K562 (cell line): ENCODE data around the gene ARHGAP28. TPM values are rescaled to one million over a fixed set of nuclear protein-coding genes. Genes with fewer than 3 reads are reported as not detected.

Experiments
- ARID3A ChIP-seq: IDR thresholded peaks from 2 replicates; pipeline ENCODE4 v1.6.1; 2012; ENCODE audit warnings: low read depth, low read length, improper control_type of control experiment, borderline replicate concordance
- BCL6 ChIP-seq: fragments of 250-450 bp; sonication (Bioruptor Pico); IDR thresholded peaks from 2 replicates; pipeline ENCODE4 v1.4.0; 2020
- CBX2 ChIP-seq: fragments of 200-600 bp; sonication (generic); IDR thresholded peaks from one replicate; pipeline ENCODE4 v1.6.1; 2012; ENCODE audit warnings: mild to moderate bottlenecking, low read length, inconsistent platforms; ENCODE audit not compliant: insufficient read depth, poor library complexity, severe bottlenecking
- CREB1 ChIP-seq, 2 experiments: sonication (generic) in 1 of 2; formaldehyde crosslinking in 1 of 2; IDR thresholded peaks; 2 replicates each; pipeline versions ENCODE4 v1.6.1 to v1.8.0; 2012 to 2022; ENCODE audit warnings: inconsistent platforms in 1 of 2, mild to moderate bottlenecking in 1 of 2, missing genetic modification reagents in 1 of 2, moderate library complexity in 1 of 2
- DMBX1 ChIP-seq: fragments of 250-450 bp; sonication (Bioruptor Pico); IDR thresholded peaks from 2 replicates; pipeline ENCODE4 v1.8.0; 2022; ENCODE audit warnings: inconsistent platforms, mild to moderate bottlenecking, moderate library complexity, borderline replicate concordance
- DNMT1 ChIP-seq: fragments of 450-650 bp; IDR thresholded peaks from 2 replicates; pipeline ENCODE4 v1.6.1; 2016; ENCODE audit warnings: antibody characterized with exemption, mild to moderate bottlenecking
- EP300 ChIP-seq: IDR thresholded peaks from 2 replicates; pipeline ENCODE4 v1.6.1; 2012; ENCODE audit warnings: low read length, improper control_type of control experiment
- ESRRA ChIP-seq: fragments of 450-650 bp; IDR thresholded peaks from 2 replicates; pipeline ENCODE4 v1.6.1; 2014; ENCODE audit warnings: low read depth, mild to moderate bottlenecking, moderate library complexity, borderline replicate concordance
- FOXJ3 ChIP-seq: sonication (generic); formaldehyde crosslinking; IDR thresholded peaks from 2 replicates; pipeline ENCODE4 v1.4.0; 2020; ENCODE audit warnings: mild to moderate bottlenecking, missing genetic modification reagents
- HDAC6 ChIP-seq: IDR thresholded peaks from 2 replicates; pipeline ENCODE4 v1.6.1; 2012; ENCODE audit warnings: low read depth, mild to moderate bottlenecking, control low read depth, inconsistent platforms, low read length, moderate library complexity
- HOXB6 ChIP-seq: fragments of 250-450 bp; sonication (Bioruptor Pico); IDR thresholded peaks from 2 replicates; pipeline ENCODE4 v1.5.1; 2022; ENCODE audit warnings: mild to moderate bottlenecking, borderline replicate concordance
- IRF2 ChIP-seq: sonication (generic); formaldehyde crosslinking; IDR thresholded peaks from 2 replicates; pipeline ENCODE4 v1.8.1; 2022; ENCODE audit warnings: mild to moderate bottlenecking, missing genetic modification reagents
- KDM2B ChIP-seq: fragments of 250-450 bp; sonication (Bioruptor Pico); IDR thresholded peaks from 2 replicates; pipeline ENCODE4 v1.8.0; 2021; ENCODE audit warnings: mild to moderate bottlenecking, moderate library complexity
- KLF6 ChIP-seq: fragments of 250-450 bp; sonication (Bioruptor Pico); IDR thresholded peaks from 2 replicates; pipeline ENCODE4 v1.4.0; 2020; ENCODE audit warnings: mild to moderate bottlenecking, moderate library complexity, borderline replicate concordance
- MEIS2 ChIP-seq: fragments of 450-650 bp; IDR thresholded peaks from 2 replicates; pipeline ENCODE4 v1.6.1; 2014; ENCODE audit warnings: mild to moderate bottlenecking; ENCODE audit not compliant: partially characterized antibody
- NFE2 ChIP-seq: IDR thresholded peaks from 2 replicates; pipeline ENCODE4 v1.6.1; 2014; ENCODE audit warnings: antibody characterized with exemption, low read depth
- NR2F6 ChIP-seq: fragments of 450-650 bp; formaldehyde crosslinking; IDR thresholded peaks from 2 replicates; pipeline ENCODE4 v1.4.0; 2020; ENCODE audit warnings: mild to moderate bottlenecking
- RFX1 ChIP-seq: fragments of 450-650 bp; IDR thresholded peaks from 2 replicates; pipeline ENCODE4 v1.6.1; 2016; ENCODE audit warnings: mild to moderate bottlenecking, moderate library complexity
- SAP30 ChIP-seq: fragments of 200-600 bp; sonication (generic); IDR thresholded peaks from 2 replicates; pipeline ENCODE4 v1.6.1; 2012; ENCODE audit warnings: borderline replicate concordance, low read depth, mild to moderate bottlenecking, moderate library complexity, low read length, control low read depth, inconsistent platforms; ENCODE audit not compliant: insufficient read depth, poor library complexity, severe bottlenecking
- SLC30A9 ChIP-seq: fragments of 250-450 bp; sonication (Bioruptor Pico); IDR thresholded peaks from 2 replicates; pipeline ENCODE4 v1.8.0; 2022; ENCODE audit warnings: mild to moderate bottlenecking, moderate library complexity
- TCF7 ChIP-seq: sonication (generic); IDR thresholded peaks from 2 replicates; pipeline ENCODE4 v1.6.1; 2016; ENCODE audit warnings: antibody characterized with exemption, borderline replicate concordance
- TFAP4 ChIP-seq: sonication (generic); formaldehyde crosslinking; IDR thresholded peaks from 2 replicates; pipeline ENCODE4 v1.8.0; 2022; ENCODE audit warnings: missing genetic modification reagents, mild to moderate bottlenecking, moderate library complexity, borderline replicate concordance
- TSC22D4 ChIP-seq: fragments of 450-650 bp; IDR thresholded peaks from 2 replicates; pipeline ENCODE4 v1.6.1; 2016; ENCODE audit warnings: missing genetic modification characterization, missing biosample characterization, control low read depth
- ZBTB12 ChIP-seq: fragments of 250-450 bp; sonication (Bioruptor Pico); IDR thresholded peaks from 2 replicates; pipeline ENCODE4 v1.4.0; 2020
- ZNF165 ChIP-seq: fragments of 250-450 bp; sonication (Bioruptor Pico); IDR thresholded peaks from 2 replicates; pipeline ENCODE4 v1.4.0; 2020; ENCODE audit warnings: borderline replicate concordance
- ZNF431 ChIP-seq: sonication (generic); formaldehyde crosslinking; IDR thresholded peaks from 2 replicates; pipeline ENCODE4 v1.8.0; 2022; ENCODE audit warnings: mild to moderate bottlenecking, missing genetic modification reagents
- ZNF717 ChIP-seq: fragments of 250-450 bp; sonication (Bioruptor Pico); IDR thresholded peaks from 2 replicates; pipeline ENCODE4 v1.5.0; 2021
- polyA plus RNA-seq, 8 experiments: library from polyadenylated mRNA; depleted of rRNA in 4 of 8; stranded (reverse) in 5 of 8; unstranded in 3 of 8; fragments of >200 nt; fragmentation: Nextera tagmentation in 2 of 8; fragmentation: Illumina TruSeq in 1 of 8; extraction: Ambion mirVana in 2 of 8; extraction: Trizol in 1 of 8; gene quantifications; 2 replicates each; pipeline versions ENCODE4 v1.2.1 to v1.2.3, GENCODE V29; 2011 to 2014; ENCODE audit warnings: inconsistent platforms in 1 of 8, missing spikeins in 1 of 8
- total RNA-seq, 7 experiments: library from RNA; depleted of rRNA in 6 of 7; stranded (reverse); fragments of >200 nt in 6 of 7; fragmentation: Illumina TruSeq in 2 of 7; extraction: Trizol in 2 of 7; gene quantifications; 2 replicates each; pipeline versions ENCODE4 v1.2.1 to v1.2.3, GENCODE V29; 2011 to 2021; ENCODE audit warnings: low replicate concordance in 1 of 7

The ARHGAP28 gene
- total and polyA plus RNA-seq, 9 of the 15 experiments (the other 6 are each of a cell fraction or from before 2014, with no cell fraction given) = 0.93 to 5.9 (median 5.0) TPM

- TF ChIP-seq ARID3A = no peak
- TF ChIP-seq BCL6 = no peak
- peak; percentile 49 for TF ChIP-seq MEIS2
- no peak for TF ChIP-seq CREB1 (IDR thresholded peaks at IDR 0.05)
- TF ChIP-seq CREB1 (CRISPR knock-in tag; IDR thresholded peaks at IDR 0.05) = 0 out of 2 replicates have a peak, but pooled peaks have one; percentile 48
- no peak; the same call in 1 of the 2 replicates for TF ChIP-seq TFAP4 (CRISPR knock-in tag)
- no peak for TF ChIP-seq ZNF717 (CRISPR knock-in tag)
- no peak for TF ChIP-seq KLF6 (CRISPR knock-in tag)
- TF ChIP-seq EP300 = peak; percentile 56
- no peak for TF ChIP-seq CBX2
- TF ChIP-seq IRF2 (CRISPR knock-in tag) = no peak
- TF ChIP-seq HOXB6 (CRISPR knock-in tag) = no peak
- no peak for TF ChIP-seq DMBX1 (CRISPR knock-in tag)
- no peak for TF ChIP-seq ZNF431 (CRISPR knock-in tag)
- no peak for TF ChIP-seq DNMT1
- TF ChIP-seq FOXJ3 (CRISPR knock-in tag) = no peak
- TF ChIP-seq ZNF165 (CRISPR knock-in tag) = no peak
- no peak for TF ChIP-seq NR2F6 (CRISPR knock-in tag)
- no peak for TF ChIP-seq SAP30
- no peak for TF ChIP-seq HDAC6
- no peak for TF ChIP-seq ESRRA
- TF ChIP-seq SLC30A9 (CRISPR knock-in tag) = no peak
- TF ChIP-seq TCF7 = no peak
- peak; percentile 94 for TF ChIP-seq NFE2
- TF ChIP-seq KDM2B (CRISPR knock-in tag) = 0 out of 2 replicates have a peak, but pooled peaks have one; percentile 34
- TF ChIP-seq TSC22D4 (tag) = no peak
- no peak for TF ChIP-seq ZBTB12
- TF ChIP-seq RFX1 = no peak
These were observed 46.9 kb upstream of the ARHGAP28 start (continued) for GRCh38 chr18:6682437-6683111.
